GM23338 (cell line): ENCODE data around the gene TERT. TPM values are rescaled to one million over a fixed set of nuclear protein-coding genes. Genes with fewer than 3 reads are reported as not detected.

Source experiments
- ATAC-seq: fragments of 200-7000 bp; cut with Tn5 transposase; 3 replicates; pipeline ENCODE4 v1.9.1; 2020
- DNase-seq: peaks from one replicate; pipeline ENCODE4 v3.0.0-alpha.2; 2015; ENCODE audit warnings: low spot score
- H2AFZ ChIP-seq: fragments of 200-600 bp; sonication (generic); 2 replicates; pipeline ENCODE4 v1.8.0; 2016; ENCODE audit warnings: antibody characterized with exemption, mild to moderate bottlenecking, moderate library complexity
- H3F3A ChIP-seq: fragments of 200-600 bp; sonication (generic); replicated peaks from 2 replicates; pipeline ENCODE4 v1.8.0; 2017; ENCODE audit warnings: antibody characterized with exemption, mixed run types, low read depth
- H3K27ac ChIP-seq: fragments of 200-600 bp; sonication (generic); 2 replicates; pipeline ENCODE4 v1.6.1; 2016; ENCODE audit warnings: low read depth
- H3K27me3 ChIP-seq: fragments of 200-600 bp; sonication (generic); 2 replicates; pipeline ENCODE4 v1.8.0; 2016; ENCODE audit warnings: mild to moderate bottlenecking, mixed run types, moderate library complexity; ENCODE audit not compliant: insufficient read depth
- H3K36me3 ChIP-seq: fragments of 200-600 bp; sonication (generic); 2 replicates; pipeline ENCODE4 v1.8.0; 2016; ENCODE audit warnings: mild to moderate bottlenecking; ENCODE audit not compliant: insufficient read depth
- H3K4me1 ChIP-seq: fragments of 200-600 bp; sonication (generic); 2 replicates; pipeline ENCODE4 v1.8.0; 2016; ENCODE audit warnings: mild to moderate bottlenecking, moderate library complexity; ENCODE audit not compliant: insufficient read depth
- H3K4me2 ChIP-seq: fragments of 200-600 bp; sonication (generic); 2 replicates; pipeline ENCODE4 v1.7.1; 2017; ENCODE audit warnings: mixed run types
- H3K4me3 ChIP-seq: fragments of 200-600 bp; sonication (generic); 2 replicates; pipeline ENCODE4 v1.6.1; 2016; ENCODE audit warnings: mixed run types
- H3K79me2 ChIP-seq: fragments of 200-600 bp; sonication (generic); replicated peaks from 2 replicates; pipeline ENCODE4 v1.8.0; 2017; ENCODE audit warnings: mild to moderate bottlenecking; ENCODE audit not compliant: insufficient read depth
- H3K9me2 ChIP-seq: fragments of 200-600 bp; sonication (generic); 2 replicates; pipeline ENCODE4 v1.8.0; 2017; ENCODE audit not compliant: insufficient read depth
- H4K20me1 ChIP-seq: fragments of 200-600 bp; sonication (generic); replicated peaks from 2 replicates; pipeline ENCODE4 v1.8.0; 2017; ENCODE audit warnings: mild to moderate bottlenecking; ENCODE audit not compliant: insufficient read depth
- H3K27ac Mint-ChIP-seq: 2 replicates; pipeline ENCODE4 v1.8.0; 2020; ENCODE audit warnings: inconsistent platforms, mild to moderate bottlenecking, moderate library complexity, mixed read lengths
- H3K27me3 Mint-ChIP-seq: 3 replicates; pipeline ENCODE4 v1.8.0; 2022; ENCODE audit warnings: low read depth, mild to moderate bottlenecking, moderate library complexity, mixed read lengths, inconsistent platforms; ENCODE audit not compliant: insufficient read depth, poor library complexity
- H3K36me3 Mint-ChIP-seq: 3 replicates; pipeline ENCODE4 v1.8.0; 2021; ENCODE audit warnings: low read depth, mild to moderate bottlenecking, inconsistent platforms, moderate library complexity, mixed read lengths
- H3K4me1 Mint-ChIP-seq: 3 replicates; pipeline ENCODE4 v1.8.0; 2020; ENCODE audit warnings: mild to moderate bottlenecking, inconsistent platforms, mixed read lengths
- H3K4me3 Mint-ChIP-seq: 3 replicates; pipeline ENCODE4 v1.8.0; 2021; ENCODE audit warnings: moderate library complexity, mild to moderate bottlenecking, inconsistent platforms, mixed read lengths
- H3K9me3 Mint-ChIP-seq: 3 replicates; pipeline ENCODE4 v1.8.0; 2020; ENCODE audit warnings: moderate library complexity, mild to moderate bottlenecking, inconsistent platforms, mixed read lengths
- EZH2 ChIP-seq: fragments of 200-600 bp; sonication (generic); IDR thresholded peaks from one replicate; pipeline ENCODE4 v1.8.0; 2017; ENCODE audit warnings: antibody characterized with exemption, mild to moderate bottlenecking, low read depth; ENCODE audit not compliant: unreplicated experiment
- EZH2phosphoT487 ChIP-seq: fragments of 200-600 bp; sonication (generic); IDR thresholded peaks from one replicate; pipeline ENCODE4 v1.8.1; 2018; ENCODE audit warnings: antibody characterized with exemption; ENCODE audit not compliant: unreplicated experiment
- JUNB ChIP-seq: IDR thresholded peaks from one replicate; pipeline ENCODE4 v1.6.1; 2016; ENCODE audit warnings: antibody characterized with exemption; ENCODE audit not compliant: unreplicated experiment
- POLR2AphosphoS5 ChIP-seq: IDR thresholded peaks from 2 replicates; pipeline ENCODE4 v1.6.1; 2016; ENCODE audit warnings: antibody characterized with exemption, low read depth
- STAT1 ChIP-seq: IDR thresholded peaks from one replicate; pipeline ENCODE4 v1.6.1; 2016; ENCODE audit warnings: antibody characterized with exemption; ENCODE audit not compliant: unreplicated experiment
- ZNF331 ChIP-seq: fragments of 250-450 bp; sonication (Bioruptor Pico); IDR thresholded peaks from 2 replicates; pipeline ENCODE4 v1.5.0; 2020; ENCODE audit warnings: low read depth, mild to moderate bottlenecking, moderate library complexity
- polyA plus RNA-seq: library from polyadenylated mRNA; unstranded; fragments of >200 nt; fragmentation: Nextera tagmentation; extraction: Ambion mirVana; gene quantifications from 2 replicates; pipeline ENCODE4 v1.2.1, GENCODE V29; 2016
- total RNA-seq: library from RNA; depleted of rRNA; stranded (reverse); fragments of >200 nt; shearing (Covaris generic); gene quantifications from 2 replicates; pipeline ENCODE4 v1.2.3, GENCODE V29; 2014
- TF ChIP-seq, protein P1 (sequence below): fragments of 250-450 bp; sonication (Bioruptor Pico); IDR thresholded peaks from 2 replicates; pipeline ENCODE4 v1.5.0; 2020; ENCODE audit warnings: mild to moderate bottlenecking, moderate library complexity
- TF ChIP-seq, protein P2 (sequence below), 2 experiments: fragments of 200-600 bp in 1 of 2; sonication (generic) in 1 of 2; conservative IDR thresholded peaks; 2 replicates each; pipeline versions ENCODE4 v1.5.1 to v1.6.1; 2016 to 2017; ENCODE audit warnings: antibody characterized with exemption in 2 of 2, low read depth in 2 of 2, mild to moderate bottlenecking in 2 of 2, moderate library complexity in 1 of 2
- TF ChIP-seq, protein P3 (sequence below): IDR thresholded peaks from 2 replicates; pipeline ENCODE4 v1.6.1; 2016; ENCODE audit warnings: antibody characterized with exemption

Gene TERT
- total and polyA plus RNA-seq, 2 experiments from 2014 or later = 9.8 to 46.4 TPM

GRCh38 chr5:1239505-1240251 is 55.2 kb downstream of the TERT start (continued):
- TF ChIP-seq, protein P1, sequence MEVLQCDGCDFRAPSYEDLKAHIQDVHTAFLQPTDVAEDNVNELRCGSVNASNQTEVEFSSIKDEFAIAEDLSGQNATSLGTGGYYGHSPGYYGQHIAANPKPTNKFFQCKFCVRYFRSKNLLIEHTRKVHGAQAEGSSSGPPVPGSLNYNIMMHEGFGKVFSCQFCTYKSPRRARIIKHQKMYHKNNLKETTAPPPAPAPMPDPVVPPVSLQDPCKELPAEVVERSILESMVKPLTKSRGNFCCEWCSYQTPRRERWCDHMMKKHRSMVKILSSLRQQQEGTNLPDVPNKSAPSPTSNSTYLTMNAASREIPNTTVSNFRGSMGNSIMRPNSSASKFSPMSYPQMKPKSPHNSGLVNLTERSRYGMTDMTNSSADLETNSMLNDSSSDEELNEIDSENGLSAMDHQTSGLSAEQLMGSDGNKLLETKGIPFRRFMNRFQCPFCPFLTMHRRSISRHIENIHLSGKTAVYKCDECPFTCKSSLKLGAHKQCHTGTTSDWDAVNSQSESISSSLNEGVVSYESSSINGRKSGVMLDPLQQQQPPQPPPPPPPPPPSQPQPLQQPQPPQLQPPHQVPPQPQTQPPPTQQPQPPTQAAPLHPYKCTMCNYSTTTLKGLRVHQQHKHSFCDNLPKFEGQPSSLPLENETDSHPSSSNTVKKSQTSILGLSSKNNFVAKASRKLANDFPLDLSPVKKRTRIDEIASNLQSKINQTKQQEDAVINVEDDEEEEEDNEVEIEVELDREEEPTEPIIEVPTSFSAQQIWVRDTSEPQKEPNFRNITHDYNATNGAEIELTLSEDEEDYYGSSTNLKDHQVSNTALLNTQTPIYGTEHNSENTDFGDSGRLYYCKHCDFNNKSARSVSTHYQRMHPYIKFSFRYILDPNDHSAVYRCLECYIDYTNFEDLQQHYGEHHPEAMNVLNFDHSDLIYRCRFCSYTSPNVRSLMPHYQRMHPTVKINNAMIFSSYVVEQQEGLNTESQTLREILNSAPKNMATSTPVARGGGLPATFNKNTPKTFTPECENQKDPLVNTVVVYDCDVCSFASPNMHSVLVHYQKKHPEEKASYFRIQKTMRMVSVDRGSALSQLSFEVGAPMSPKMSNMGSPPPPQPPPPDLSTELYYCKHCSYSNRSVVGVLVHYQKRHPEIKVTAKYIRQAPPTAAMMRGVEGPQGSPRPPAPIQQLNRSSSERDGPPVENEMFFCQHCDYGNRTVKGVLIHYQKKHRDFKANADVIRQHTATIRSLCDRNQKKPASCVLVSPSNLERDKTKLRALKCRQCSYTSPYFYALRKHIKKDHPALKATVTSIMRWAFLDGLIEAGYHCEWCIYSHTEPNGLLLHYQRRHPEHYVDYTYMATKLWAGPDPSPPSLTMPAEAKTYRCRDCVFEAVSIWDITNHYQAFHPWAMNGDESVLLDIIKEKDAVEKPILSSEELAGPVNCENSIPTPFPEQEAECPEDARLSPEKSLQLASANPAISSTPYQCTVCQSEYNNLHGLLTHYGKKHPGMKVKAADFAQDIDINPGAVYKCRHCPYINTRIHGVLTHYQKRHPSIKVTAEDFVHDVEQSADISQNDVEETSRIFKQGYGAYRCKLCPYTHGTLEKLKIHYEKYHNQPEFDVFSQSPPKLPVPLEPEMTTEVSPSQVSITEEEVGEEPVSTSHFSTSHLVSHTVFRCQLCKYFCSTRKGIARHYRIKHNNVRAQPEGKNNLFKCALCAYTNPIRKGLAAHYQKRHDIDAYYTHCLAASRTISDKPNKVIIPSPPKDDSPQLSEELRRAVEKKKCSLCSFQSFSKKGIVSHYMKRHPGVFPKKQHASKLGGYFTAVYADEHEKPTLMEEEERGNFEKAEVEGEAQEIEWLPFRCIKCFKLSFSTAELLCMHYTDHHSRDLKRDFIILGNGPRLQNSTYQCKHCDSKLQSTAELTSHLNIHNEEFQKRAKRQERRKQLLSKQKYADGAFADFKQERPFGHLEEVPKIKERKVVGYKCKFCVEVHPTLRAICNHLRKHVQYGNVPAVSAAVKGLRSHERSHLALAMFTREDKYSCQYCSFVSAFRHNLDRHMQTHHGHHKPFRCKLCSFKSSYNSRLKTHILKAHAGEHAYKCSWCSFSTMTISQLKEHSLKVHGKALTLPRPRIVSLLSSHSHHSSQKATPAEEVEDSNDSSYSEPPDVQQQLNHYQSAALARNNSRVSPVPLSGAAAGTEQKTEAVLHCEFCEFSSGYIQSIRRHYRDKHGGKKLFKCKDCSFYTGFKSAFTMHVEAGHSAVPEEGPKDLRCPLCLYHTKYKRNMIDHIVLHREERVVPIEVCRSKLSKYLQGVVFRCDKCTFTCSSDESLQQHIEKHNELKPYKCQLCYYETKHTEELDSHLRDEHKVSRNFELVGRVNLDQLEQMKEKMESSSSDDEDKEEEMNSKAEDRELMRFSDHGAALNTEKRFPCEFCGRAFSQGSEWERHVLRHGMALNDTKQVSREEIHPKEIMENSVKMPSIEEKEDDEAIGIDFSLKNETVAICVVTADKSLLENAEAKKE (CRISPR knock-in tag) = no peak
- TF ChIP-seq JUNB = no peak
- no peak for TF ChIP-seq EZH2phosphoT487
- TF ChIP-seq STAT1 = no peak

GRCh38 chr5:1235838-1236237 is 59.0 kb downstream of the TERT start:
- H3K4me3 Mint-ChIP-seq = no peak overlapping the region
- Histone ChIP-seq H4K20me1 (no peaks in the 10 kb centered on the region), H3K4me2 (no peak overlapping the region), H3K9me2 (no peaks in the 10 kb centered on the region), H3K36me3 (no peaks in the 10 kb centered on the region), H3K27ac (no peak overlapping the region), H3K27me3 (no peaks in the 10 kb centered on the region), H2AFZ (no peak overlapping the region), H3K4me1 (no peaks in the 10 kb centered on the region), H3K79me2 (no peaks in the 10 kb centered on the region), H3F3A (no peaks in the 10 kb centered on the region), H3K4me3 (no peak overlapping the region)
- peaks cover 20% of the 10 kb centered on the region for H3K9me3 Mint-ChIP-seq
- DNase-seq (no peak), ATAC-seq (no peak)
- H3K27ac Mint-ChIP-seq = no peak overlapping the region
- no peaks in the 10 kb centered on the region for H3K4me1 Mint-ChIP-seq
- peaks cover 3% of the 10 kb centered on the region for H3K27me3 Mint-ChIP-seq
- no peaks in the 10 kb centered on the region for H3K36me3 Mint-ChIP-seq
- no peak for TF ChIP-seq EZH2phosphoT487
- no peak for TF ChIP-seq JUNB
- no peak for TF ChIP-seq ZNF331 (CRISPR knock-in tag)
- TF ChIP-seq, protein P2, sequence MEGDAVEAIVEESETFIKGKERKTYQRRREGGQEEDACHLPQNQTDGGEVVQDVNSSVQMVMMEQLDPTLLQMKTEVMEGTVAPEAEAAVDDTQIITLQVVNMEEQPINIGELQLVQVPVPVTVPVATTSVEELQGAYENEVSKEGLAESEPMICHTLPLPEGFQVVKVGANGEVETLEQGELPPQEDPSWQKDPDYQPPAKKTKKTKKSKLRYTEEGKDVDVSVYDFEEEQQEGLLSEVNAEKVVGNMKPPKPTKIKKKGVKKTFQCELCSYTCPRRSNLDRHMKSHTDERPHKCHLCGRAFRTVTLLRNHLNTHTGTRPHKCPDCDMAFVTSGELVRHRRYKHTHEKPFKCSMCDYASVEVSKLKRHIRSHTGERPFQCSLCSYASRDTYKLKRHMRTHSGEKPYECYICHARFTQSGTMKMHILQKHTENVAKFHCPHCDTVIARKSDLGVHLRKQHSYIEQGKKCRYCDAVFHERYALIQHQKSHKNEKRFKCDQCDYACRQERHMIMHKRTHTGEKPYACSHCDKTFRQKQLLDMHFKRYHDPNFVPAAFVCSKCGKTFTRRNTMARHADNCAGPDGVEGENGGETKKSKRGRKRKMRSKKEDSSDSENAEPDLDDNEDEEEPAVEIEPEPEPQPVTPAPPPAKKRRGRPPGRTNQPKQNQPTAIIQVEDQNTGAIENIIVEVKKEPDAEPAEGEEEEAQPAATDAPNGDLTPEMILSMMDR (conservative IDR thresholded peaks at IDR 0.05; ENCODE audit: low read depth in 2 of 2) = no peak
- no peak for TF ChIP-seq POLR2AphosphoS5
- TF ChIP-seq, protein P3, sequence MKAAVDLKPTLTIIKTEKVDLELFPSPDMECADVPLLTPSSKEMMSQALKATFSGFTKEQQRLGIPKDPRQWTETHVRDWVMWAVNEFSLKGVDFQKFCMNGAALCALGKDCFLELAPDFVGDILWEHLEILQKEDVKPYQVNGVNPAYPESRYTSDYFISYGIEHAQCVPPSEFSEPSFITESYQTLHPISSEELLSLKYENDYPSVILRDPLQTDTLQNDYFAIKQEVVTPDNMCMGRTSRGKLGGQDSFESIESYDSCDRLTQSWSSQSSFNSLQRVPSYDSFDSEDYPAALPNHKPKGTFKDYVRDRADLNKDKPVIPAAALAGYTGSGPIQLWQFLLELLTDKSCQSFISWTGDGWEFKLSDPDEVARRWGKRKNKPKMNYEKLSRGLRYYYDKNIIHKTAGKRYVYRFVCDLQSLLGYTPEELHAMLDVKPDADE = no peak
- TF ChIP-seq STAT1 = no peak
- no peak for TF ChIP-seq EZH2
